ENCODE data around the gene ALKBH4. TPM values are rescaled to one million over a fixed set of nuclear protein-coding genes. Genes with fewer than 3 reads are reported as not detected.

Gene ALKBH4
- polyA plus RNA-seq, 1 donor from 2014 or later = 27.2 TPM

DNA sequence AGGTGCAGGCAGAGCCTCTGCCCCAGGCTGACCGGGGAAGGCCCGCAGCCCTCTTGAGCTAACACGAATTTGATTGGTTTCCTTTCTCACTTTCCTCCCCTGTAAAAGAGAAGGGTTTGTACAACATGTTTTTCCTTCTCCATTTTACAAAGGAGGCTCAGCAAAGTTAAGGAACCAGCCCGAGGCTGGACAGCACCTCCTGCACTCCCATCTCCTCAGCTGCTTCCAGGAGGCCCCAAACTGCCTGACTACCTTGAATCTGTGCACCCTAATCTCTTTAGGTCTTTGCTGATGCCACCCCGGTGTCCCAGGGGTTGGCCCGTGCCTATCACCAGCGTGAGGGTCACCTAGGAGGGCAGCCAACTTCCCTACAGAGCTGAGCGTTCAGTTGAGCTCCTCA lies 4.2 kb downstream of the ALKBH4 start:
- H3K27me3 ChIP-seq (ENCODE audit: insufficient read depth, low read depth, low read length) = no peaks in the 10 kb centered on the region
- no peaks in the 10 kb centered on the region for H3K9me3 ChIP-seq (ENCODE audit: low read length)
- H3F3A ChIP-seq (ENCODE audit: insufficient read depth, low read length, poor library complexity, severe bottlenecking) = no peaks in the 10 kb centered on the region
- H3K27ac ChIP-seq (ENCODE audit: low read length) = no peak overlapping the region
- H3K36me3 ChIP-seq (ENCODE audit: insufficient read depth, low read length) = no peaks in the 10 kb centered on the region
- H3K4me3 ChIP-seq (ENCODE audit: low read length) = no peak overlapping the region
- no peak overlapping the region for H3K9ac ChIP-seq (ENCODE audit: low read length)
- H3K79me2 ChIP-seq (replicated peaks; ENCODE audit: insufficient read depth, low read length) = peaks cover 17% of the 10 kb centered on the region
- H3K4me2 ChIP-seq (ENCODE audit: low read length) = no peak overlapping the region
- no peak overlapping the region for H2AFZ ChIP-seq (ENCODE audit: low read depth, low read length)
- no peaks in the 10 kb centered on the region for H4K20me1 ChIP-seq (ENCODE audit: insufficient read depth)
- H3K9me2 ChIP-seq (ENCODE audit: insufficient read depth, low read length) = no peaks in the 10 kb centered on the region
- no peak for TF ChIP-seq RAD21 (conservative IDR thresholded peaks at IDR 0.05)
- TF ChIP-seq, protein P1, sequence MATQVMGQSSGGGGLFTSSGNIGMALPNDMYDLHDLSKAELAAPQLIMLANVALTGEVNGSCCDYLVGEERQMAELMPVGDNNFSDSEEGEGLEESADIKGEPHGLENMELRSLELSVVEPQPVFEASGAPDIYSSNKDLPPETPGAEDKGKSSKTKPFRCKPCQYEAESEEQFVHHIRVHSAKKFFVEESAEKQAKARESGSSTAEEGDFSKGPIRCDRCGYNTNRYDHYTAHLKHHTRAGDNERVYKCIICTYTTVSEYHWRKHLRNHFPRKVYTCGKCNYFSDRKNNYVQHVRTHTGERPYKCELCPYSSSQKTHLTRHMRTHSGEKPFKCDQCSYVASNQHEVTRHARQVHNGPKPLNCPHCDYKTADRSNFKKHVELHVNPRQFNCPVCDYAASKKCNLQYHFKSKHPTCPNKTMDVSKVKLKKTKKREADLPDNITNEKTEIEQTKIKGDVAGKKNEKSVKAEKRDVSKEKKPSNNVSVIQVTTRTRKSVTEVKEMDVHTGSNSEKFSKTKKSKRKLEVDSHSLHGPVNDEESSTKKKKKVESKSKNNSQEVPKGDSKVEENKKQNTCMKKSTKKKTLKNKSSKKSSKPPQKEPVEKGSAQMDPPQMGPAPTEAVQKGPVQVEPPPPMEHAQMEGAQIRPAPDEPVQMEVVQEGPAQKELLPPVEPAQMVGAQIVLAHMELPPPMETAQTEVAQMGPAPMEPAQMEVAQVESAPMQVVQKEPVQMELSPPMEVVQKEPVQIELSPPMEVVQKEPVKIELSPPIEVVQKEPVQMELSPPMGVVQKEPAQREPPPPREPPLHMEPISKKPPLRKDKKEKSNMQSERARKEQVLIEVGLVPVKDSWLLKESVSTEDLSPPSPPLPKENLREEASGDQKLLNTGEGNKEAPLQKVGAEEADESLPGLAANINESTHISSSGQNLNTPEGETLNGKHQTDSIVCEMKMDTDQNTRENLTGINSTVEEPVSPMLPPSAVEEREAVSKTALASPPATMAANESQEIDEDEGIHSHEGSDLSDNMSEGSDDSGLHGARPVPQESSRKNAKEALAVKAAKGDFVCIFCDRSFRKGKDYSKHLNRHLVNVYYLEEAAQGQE (IDR thresholded peaks at IDR 0.05; ENCODE audit: borderline replicate concordance) = no peak
- no peak for TF ChIP-seq POLR2AphosphoS5 (IDR thresholded peaks at IDR 0.05)
- no peak for TF ChIP-seq EZH2 (IDR thresholded peaks at IDR 0.05; ENCODE audit: borderline replicate concordance, insufficient read depth, low read length, poor library complexity, severe bottlenecking)
- TF ChIP-seq EP300 (conservative IDR thresholded peaks at IDR 0.05; ENCODE audit: poor library complexity, severe bottlenecking) = no peak
- no peak for TF ChIP-seq MXI1 (conservative IDR thresholded peaks at IDR 0.05; ENCODE audit: poor library complexity, severe bottlenecking)
- TF ChIP-seq, protein P2, sequence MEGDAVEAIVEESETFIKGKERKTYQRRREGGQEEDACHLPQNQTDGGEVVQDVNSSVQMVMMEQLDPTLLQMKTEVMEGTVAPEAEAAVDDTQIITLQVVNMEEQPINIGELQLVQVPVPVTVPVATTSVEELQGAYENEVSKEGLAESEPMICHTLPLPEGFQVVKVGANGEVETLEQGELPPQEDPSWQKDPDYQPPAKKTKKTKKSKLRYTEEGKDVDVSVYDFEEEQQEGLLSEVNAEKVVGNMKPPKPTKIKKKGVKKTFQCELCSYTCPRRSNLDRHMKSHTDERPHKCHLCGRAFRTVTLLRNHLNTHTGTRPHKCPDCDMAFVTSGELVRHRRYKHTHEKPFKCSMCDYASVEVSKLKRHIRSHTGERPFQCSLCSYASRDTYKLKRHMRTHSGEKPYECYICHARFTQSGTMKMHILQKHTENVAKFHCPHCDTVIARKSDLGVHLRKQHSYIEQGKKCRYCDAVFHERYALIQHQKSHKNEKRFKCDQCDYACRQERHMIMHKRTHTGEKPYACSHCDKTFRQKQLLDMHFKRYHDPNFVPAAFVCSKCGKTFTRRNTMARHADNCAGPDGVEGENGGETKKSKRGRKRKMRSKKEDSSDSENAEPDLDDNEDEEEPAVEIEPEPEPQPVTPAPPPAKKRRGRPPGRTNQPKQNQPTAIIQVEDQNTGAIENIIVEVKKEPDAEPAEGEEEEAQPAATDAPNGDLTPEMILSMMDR (IDR thresholded peaks at IDR 0.05; ENCODE audit: poor library complexity, severe bottlenecking) = no peak
- no peak for TF ChIP-seq TAF1 (IDR thresholded peaks at IDR 0.05; ENCODE audit: low read depth)
- no peak for TF ChIP-seq SMC3 (conservative IDR thresholded peaks at IDR 0.05; ENCODE audit: poor library complexity)

DNA sequence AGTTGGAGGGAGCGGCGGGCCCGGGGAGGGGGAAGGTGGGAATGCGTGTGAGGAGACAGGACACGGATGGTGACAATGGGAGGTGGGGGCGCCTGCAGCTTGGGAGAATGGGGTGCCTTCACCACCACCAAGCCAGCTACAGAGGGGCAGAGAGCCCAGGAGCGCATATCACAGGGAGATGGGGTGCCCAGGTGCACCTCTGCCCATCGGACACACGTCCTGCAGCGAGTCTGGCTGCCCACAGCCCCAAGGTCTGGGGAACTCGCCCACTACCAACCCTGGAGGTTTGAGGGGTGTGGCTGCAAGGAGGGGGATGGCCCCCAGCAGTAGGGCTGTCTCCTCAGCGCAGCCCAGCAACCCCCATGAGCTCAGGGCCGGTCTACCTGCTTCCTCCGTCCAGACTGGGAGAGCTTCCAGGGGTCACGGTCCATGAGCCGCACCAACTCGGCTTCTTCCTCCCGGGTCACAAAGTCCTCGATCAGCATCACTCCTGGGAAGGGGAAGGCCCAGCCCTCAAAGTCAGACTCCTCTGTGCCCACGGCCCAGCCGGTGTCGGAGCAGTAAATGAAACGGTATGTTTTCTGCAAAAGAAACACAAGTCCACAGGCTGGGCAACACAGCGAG lies 5.3 kb downstream of the ALKBH4 start:
- no peaks in the 10 kb centered on the region for H4K20me1 ChIP-seq (ENCODE audit: insufficient read depth)
- no peaks in the 10 kb centered on the region for H3K36me3 ChIP-seq (ENCODE audit: insufficient read depth, low read length)
- no peak overlapping the region for H3K4me2 ChIP-seq (ENCODE audit: low read length)
- H3K9me3 ChIP-seq (ENCODE audit: low read length) = no peaks in the 10 kb centered on the region
- no peaks in the 10 kb centered on the region for H3K27me3 ChIP-seq (ENCODE audit: insufficient read depth, low read depth, low read length)
- no peaks in the 10 kb centered on the region for H3K9me2 ChIP-seq (ENCODE audit: insufficient read depth, low read length)
- TF ChIP-seq, protein P1 (IDR thresholded peaks at IDR 0.05; ENCODE audit: borderline replicate concordance) = no peak
- TF ChIP-seq POLR2AphosphoS5 (IDR thresholded peaks at IDR 0.05) = no peak
- no peak for TF ChIP-seq SMC3 (conservative IDR thresholded peaks at IDR 0.05; ENCODE audit: poor library complexity)
- no peak for TF ChIP-seq EP300 (conservative IDR thresholded peaks at IDR 0.05; ENCODE audit: poor library complexity, severe bottlenecking)
- no peak for TF ChIP-seq TAF1 (IDR thresholded peaks at IDR 0.05; ENCODE audit: low read depth)
- TF ChIP-seq MXI1 (conservative IDR thresholded peaks at IDR 0.05; ENCODE audit: poor library complexity, severe bottlenecking) = no peak
- TF ChIP-seq RAD21 (conservative IDR thresholded peaks at IDR 0.05) = no peak
- H3K9ac ChIP-seq (ENCODE audit: low read length) = no peak overlapping the region
- H3K27ac ChIP-seq (ENCODE audit: low read length) = no peak overlapping the region
- no peak overlapping the region for H3K4me3 ChIP-seq (ENCODE audit: low read length)
- no peaks in the 10 kb centered on the region for H3F3A ChIP-seq (ENCODE audit: insufficient read depth, low read length, poor library complexity, severe bottlenecking)
- H3K79me2 ChIP-seq (replicated peaks; ENCODE audit: insufficient read depth, low read length) = peaks cover 15% of the 10 kb centered on the region
- H2AFZ ChIP-seq (ENCODE audit: low read depth, low read length) = no peak overlapping the region
